ENCODE results near the gene CNTN5.
"Not testable (repeated sequence)": the region's sequence is repeated elsewhere in the genome, so short reads cannot be mapped to it uniquely, and the experiment has no call there.

Gene CNTN5

GRCh38 chr11:100235085-100235484 lies 1214.3 kb downstream of the CNTN5 start:
- DNase-seq: no peak

GRCh38 chr11:100240025-100240539 lies 1219.3 kb downstream of the CNTN5 start:
- DNase-seq: no peak

GRCh38 chr11:100247704-100248103 lies 1227.0 kb downstream of the CNTN5 start:
- DNase-seq: no peak

- DNase-seq: not testable (repeated sequence)
Observed at GRCh38 chr11:100257238-100257803, 1236.6 kb downstream of the CNTN5 start.

- no peak for DNase-seq
Observed at GRCh38 chr11:100269516-100269915, 1248.8 kb downstream of the CNTN5 start.

- DNase-seq: no peak
Observed at GRCh38 chr11:100273066-100273815, 1252.5 kb downstream of the CNTN5 start.

DNA sequence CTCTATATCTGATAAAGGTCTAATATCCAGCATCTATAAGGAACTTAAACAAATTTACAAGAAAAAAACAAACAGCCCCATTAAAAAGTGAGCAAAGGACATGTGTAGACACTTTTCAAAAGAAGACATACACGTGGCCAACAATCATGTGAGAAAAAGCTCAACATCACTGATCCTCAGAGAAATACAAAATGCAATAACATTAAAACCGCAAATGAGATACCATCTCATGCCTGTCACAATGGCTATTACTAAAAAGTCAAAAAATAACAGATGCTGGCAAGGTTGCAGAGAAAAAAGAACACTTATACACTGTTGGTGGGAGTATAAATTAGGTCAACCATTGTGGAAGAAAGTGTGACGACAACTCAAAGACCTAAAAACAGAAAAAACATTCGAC lies 1253.7 kb downstream of the CNTN5 start:
- not testable (repeated sequence) for DNase-seq

GRCh38 chr11:100294748-100295147 lies 1274.0 kb downstream of the CNTN5 start:
- DNase-seq: no peak

DNA sequence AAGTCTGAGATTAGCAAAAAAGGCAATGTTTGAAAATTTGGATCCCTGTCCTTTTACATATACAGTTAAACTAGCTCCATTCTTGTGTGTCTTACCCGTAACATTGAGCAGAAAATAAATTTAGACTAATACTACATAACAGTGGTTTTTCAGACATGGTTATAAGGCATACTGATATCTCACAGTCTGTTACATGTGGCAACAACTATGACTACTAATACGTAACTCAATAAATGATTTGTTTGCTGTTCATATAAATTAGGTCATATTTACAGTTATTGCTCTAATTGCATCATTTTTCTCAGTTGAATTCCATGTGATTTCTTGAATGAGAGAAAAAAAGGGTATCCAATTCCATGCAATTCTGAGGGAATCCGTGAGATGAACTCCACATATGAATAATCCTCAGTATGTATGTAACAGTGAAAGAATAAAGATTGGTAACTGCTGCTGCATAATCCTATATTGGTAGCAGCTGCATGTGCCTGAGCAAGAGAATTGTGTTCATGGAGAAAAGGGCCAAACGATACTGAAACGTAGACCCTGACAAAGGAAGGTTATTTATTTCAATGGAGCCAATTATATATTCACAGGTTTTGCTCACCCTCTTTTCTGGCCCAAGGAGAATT lies 1275.4 kb downstream of the CNTN5 start:
- DNase-seq: no peak

- no peak for DNase-seq
Observed at GRCh38 chr11:100297516-100297915, 1276.8 kb downstream of the CNTN5 start.

DNA sequence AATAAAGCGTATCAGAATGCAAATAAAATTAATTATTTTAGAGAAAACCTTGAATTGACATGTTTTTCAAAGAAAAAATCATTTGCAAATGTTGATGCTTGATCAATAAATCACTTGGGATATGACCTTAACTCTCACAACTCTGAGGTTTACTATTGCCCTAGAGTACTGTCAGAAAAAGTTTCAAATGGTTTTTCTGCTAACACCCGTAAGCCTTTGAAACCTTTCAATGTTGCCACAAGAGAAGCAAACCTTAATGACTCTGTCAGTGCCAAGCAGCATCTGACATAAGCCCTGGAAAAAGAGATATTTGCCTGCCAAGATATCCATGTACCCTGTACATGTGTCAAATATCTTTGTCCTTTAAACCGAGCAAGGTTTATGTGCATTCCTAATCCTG lies 1282.1 kb downstream of the CNTN5 start:
- DNase-seq: no peak

GRCh38 chr11:100303897-100304296 lies 1283.1 kb downstream of the CNTN5 start:
- DNase-seq: no peak

- DNase-seq: no peak
Observed at GRCh38 chr11:100308202-100308601, 1287.5 kb downstream of the CNTN5 start.

DNA sequence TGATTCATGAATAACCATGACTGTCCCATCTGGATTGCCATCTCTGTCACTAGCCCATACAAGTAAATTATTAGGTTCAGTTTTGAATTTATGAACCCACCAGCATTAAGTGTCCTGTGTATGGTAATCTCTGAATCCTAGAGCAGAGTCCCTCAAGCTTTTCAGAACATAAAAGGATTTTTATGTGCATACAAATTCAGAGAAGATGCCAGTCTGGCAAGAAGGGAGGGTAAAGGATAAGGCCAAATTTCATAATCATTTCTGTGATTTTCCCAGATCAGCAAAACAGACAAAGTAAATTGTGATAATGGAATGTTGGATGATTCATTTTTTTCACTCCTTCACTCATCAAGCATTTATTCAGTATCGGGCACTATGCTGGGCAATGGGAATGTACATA lies 1295.2 kb downstream of the CNTN5 start:
- no peak for DNase-seq

GRCh38 chr11:100316952-100317351 lies 1296.2 kb downstream of the CNTN5 start:
- no peak for DNase-seq

DNA sequence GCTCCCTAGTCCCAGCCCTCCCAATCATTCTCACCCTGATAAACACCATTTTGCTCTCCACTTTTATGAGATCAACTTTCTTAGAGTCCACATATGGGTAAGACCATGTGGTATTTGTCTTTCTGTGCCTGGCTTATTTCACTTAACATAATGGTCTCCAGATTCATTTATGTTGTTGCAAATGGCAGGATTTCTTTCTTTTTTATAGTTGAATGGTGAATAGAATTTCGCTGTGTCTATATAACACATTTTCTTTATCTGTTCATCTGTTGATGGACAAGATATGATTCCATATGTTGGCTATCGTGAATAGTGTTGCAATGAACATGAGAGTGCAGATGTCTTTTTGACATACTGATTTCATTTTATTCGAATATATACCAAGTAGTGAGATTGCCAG lies 1298.9 kb downstream of the CNTN5 start:
- no peak for DNase-seq

DNA sequence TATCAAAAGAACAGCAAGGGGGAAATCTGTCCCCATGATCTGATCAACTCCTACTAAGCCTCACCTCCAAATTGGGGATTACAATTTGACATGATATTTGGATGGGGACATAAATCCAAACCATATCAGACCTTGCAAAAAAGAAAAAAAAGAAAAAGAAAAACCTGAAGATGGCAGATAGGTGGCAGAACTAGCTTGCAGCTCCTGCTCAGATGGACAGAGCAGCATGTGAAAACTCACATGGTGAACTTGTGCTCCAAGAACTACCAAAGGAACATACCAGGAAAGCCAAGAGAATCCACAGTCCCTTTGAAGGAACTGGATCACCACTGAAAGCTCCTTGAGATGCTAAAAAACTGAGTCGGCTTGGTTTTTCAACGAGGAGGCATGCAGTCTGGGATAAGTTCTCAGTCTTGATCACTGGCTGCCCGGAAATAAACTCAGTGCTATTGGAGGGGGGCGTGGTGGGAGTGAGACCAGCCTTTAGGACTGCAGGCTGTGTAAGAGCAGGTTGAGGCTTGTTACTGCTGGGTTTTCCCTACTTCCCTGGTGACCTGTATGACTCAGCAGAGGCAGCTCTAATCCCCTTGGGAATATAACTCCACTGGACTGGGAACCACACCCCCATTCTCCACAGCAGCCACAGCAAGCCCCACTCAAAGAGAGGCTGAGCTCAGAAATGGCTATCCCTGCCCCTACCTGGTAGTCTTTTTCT lies 1308.0 kb downstream of the CNTN5 start:
- no peak for DNase-seq

DNA sequence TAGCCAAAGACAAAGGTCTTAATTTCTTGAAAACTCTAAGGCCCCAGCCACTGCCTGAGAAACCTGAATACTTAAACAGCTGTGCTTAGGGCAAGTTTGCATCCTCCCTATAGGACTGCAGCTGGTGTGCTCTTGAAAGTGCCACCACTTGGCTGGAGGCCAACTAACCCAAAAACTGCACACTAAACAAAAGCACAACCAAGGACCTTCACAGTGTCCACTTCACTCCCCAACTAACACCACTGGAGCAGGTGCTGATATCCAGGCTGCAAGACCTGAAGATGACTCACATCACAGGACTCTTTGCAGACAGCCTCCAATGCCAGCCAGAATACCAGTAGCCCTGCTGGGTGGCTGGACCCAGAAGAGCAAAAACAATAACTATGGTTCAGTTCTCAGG lies 1308.6 kb downstream of the CNTN5 start:
- no peak for DNase-seq

- no peak for DNase-seq
Observed at GRCh38 chr11:100336873-100337272, 1316.1 kb downstream of the CNTN5 start.

DNA sequence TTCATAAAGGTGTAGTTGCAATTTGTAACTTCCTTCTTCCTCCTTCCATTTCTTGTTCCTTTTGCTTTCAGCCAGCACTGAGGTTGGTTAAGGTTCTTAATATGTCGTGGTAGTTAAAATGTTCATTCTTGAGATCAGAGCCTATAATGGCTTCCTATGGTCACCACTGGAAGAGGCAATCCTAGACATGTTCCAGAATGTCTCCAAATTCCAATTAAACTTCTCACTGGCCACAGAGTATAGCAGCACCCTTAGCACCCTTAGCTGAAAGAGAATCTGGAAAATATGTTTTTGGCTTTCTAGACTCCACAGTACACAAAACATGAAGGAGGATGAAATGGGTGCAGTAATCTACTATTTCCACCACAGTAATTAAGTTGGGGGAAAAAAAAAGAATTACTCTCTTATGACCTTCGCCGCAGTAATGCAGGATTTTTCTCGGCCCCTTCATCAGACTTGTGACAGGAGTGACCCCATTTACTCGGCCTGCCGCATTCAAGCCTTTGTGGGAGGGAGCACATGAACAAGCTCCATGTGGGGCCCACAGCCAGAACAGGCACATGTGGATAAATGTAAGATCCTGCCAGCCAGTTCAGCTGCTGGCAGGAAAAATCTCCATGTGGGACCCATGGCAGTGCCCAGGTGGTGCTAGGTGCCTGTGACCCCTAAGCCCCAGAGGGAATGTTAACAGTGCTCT lies 1317.5 kb downstream of the CNTN5 start:
- no peak for DNase-seq

GRCh38 chr11:100340466-100341319 lies 1319.9 kb downstream of the CNTN5 start:
- no peak for DNase-seq

DNA sequence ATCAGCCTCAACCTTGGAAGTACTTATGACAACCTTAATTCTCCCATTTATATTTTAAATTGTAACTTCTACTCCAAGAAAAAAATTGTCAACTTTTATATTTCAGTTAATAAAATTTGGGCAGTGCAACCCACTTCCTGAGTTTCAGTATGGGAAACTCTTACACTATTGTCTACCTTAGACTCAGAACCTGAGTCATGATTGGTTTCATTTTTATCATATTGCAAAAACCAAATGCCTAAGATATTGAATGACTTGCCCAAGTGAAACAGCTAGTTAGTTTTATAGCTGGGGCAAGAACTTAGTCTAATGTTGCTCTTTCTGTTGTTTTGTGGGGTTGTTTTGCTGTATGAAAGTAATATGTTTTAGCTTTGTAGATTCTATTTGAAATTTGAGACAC lies 1332.3 kb downstream of the CNTN5 start:
- DNase-seq: no peak
